ENCODE measurements around the gene BACE2. TPM values are rescaled to one million over a fixed set of nuclear protein-coding genes. Genes with fewer than 3 reads are reported as not detected.

The BACE2 gene
- total and polyA plus RNA-seq, 2 of the 4 experiments (the other 2 are of a cell fraction): 17.0 to 35.5 TPM

DNA sequence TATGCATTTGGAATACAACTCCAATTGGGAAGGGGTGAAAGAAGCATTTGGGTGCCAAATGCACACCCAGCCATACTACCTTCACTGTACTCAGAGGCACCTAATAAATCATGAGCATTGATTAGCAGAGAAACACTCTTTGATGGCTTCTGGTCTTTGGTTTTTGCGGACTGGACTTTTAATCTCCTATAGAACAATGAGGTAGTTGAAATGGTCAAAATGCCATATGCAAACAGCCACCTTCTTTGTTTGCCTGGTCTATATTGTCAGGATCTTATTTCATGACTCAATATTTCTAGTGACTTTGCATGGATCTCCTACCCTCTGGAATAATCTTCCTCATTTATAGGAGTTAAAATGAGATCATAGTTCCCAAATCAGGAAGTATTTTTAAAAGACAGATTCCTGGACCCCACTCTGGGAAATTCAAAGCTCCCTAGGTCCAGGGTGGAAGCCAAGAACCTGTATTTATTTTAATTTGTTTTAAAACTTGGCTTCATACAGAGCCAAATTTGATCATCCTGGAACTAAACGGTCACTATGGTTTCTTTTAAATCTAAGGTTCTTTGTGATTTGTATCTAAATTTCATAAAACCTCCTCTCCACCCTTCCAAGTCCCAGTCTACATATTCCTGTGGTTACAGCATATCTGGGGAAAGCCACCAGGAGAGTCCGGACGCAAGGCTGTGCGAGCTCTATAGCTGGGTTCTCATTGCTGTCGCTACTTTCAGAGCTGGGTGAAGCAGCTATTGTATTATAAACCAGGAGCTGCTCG is 157.4 kb downstream of the BACE2 start:
- Histone ChIP-seq H2AFZ (replicated peaks; ENCODE audit: low read length, poor library complexity) (no peak overlapping the region), H3K36me3 (ENCODE audit: control insufficient read depth, insufficient read depth, low read length) (no peaks in the 10 kb centered on the region), H2BK20ac (ENCODE audit: low read depth, low read length) (no peak overlapping the region), H4K8ac (ENCODE audit: low read depth in 2 of 2, low read length in 2 of 2) (no peak overlapping the region), H4K5ac (ENCODE audit: low read depth, low read length) (no peak overlapping the region), H2AK5ac (ENCODE audit: low read depth, low read length) (no peak overlapping the region), H3K14ac (replicated peaks; ENCODE audit: low read depth, low read length) (no peak overlapping the region), H4K91ac (ENCODE audit: insufficient read depth, low read depth, low read length) (no peak overlapping the region), H3K9me1 (ENCODE audit: insufficient read depth, low read length) (no peaks in the 10 kb centered on the region), H3K18ac (ENCODE audit: low read depth, low read length) (no peak overlapping the region), H3K27me3 (ENCODE audit: control insufficient read depth, insufficient read depth, low read length) (peaks cover 12% of the 10 kb centered on the region; the same call in 1 of the 2 replicates), H2AK9ac (replicated peaks; ENCODE audit: low read depth, low read length, poor library complexity) (no peak overlapping the region), H3K4me2 (ENCODE audit: low read depth, low read length) (no peak overlapping the region), H3K56ac (ENCODE audit: extremely low read depth, insufficient read depth, low read length) (no peak overlapping the region), H3K4ac (ENCODE audit: low read depth, low read length) (no peak overlapping the region), H3K9ac (ENCODE audit: low read depth, low read length) (no peak overlapping the region), H3K79me1 (ENCODE audit: low read depth in 1 of 2, low read length in 2 of 2) (no peaks in the 10 kb centered on the region), H3K4me3 (ENCODE audit: insufficient read depth, low read depth, low read length) (no peak overlapping the region), H2BK15ac (ENCODE audit: low read depth, low read length) (no peak overlapping the region), H4K20me1 (ENCODE audit: insufficient read depth, low read length) (no peaks in the 10 kb centered on the region), H2BK120ac (ENCODE audit: low read depth, low read length) (no peak overlapping the region), H3K9me3 (ENCODE audit: control insufficient read depth, insufficient read depth, low read length) (no peaks in the 10 kb centered on the region), H2BK5ac (ENCODE audit: low read depth, low read length, poor library complexity, severe bottlenecking) (no peak overlapping the region), H3K4me1 (ENCODE audit: control insufficient read depth, insufficient read depth, low read length) (no peaks in the 10 kb centered on the region), H3K27ac (ENCODE audit: insufficient read depth, low read length) (no peak overlapping the region), H3K23ac (ENCODE audit: low read depth, low read length) (no peak overlapping the region)
- dilution Hi-C loops (cut with HindIII; ENCODE audit: low sequenced_read_pairs, unreplicated experiment) (no loop called here), intact Hi-C loops (cut with micrococcal nuclease) (no loop called here), in situ Hi-C loops (cut with MboI; ENCODE audit: low sequenced_read_pairs) (no loop called here)
- ChIA-PET POLR2A (ENCODE audit: unreplicated experiment) (no interaction called here), CTCF (no interaction called here)
- BruUV-seq (replicated peaks): no TSS peak
- ATAC-seq (ENCODE audit: low read depth) (no peak), DNase-seq (no peak)
- WGBS, 2 experiments (ENCODE audit: extremely low coverage in 2 of 2, insufficient read length in 1 of 2): no CpG with 5 or more reads among the region's 7 CpGs
- TF ChIP-seq, protein P1, sequence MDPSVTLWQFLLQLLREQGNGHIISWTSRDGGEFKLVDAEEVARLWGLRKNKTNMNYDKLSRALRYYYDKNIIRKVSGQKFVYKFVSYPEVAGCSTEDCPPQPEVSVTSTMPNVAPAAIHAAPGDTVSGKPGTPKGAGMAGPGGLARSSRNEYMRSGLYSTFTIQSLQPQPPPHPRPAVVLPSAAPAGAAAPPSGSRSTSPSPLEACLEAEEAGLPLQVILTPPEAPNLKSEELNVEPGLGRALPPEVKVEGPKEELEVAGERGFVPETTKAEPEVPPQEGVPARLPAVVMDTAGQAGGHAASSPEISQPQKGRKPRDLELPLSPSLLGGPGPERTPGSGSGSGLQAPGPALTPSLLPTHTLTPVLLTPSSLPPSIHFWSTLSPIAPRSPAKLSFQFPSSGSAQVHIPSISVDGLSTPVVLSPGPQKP (IDR thresholded peaks at IDR 0.05; ENCODE audit: borderline replicate concordance, low read depth, low read length): no peak
- TF ChIP-seq SMC3 (IDR thresholded peaks at IDR 0.05; ENCODE audit: low read depth, low read length) (no peak), POLR2A (IDR thresholded peaks at IDR 0.05; ENCODE audit: low read depth, low read length) (no peak), FOS (IDR thresholded peaks at IDR 0.05; ENCODE audit: low read depth, low read length) (no peak), RCOR1 (IDR thresholded peaks at IDR 0.05; ENCODE audit: insufficient replicate concordance, low read length) (no peak), RFX5 (IDR thresholded peaks at IDR 0.05; ENCODE audit: low read depth, low read length) (no peak), MAZ (IDR thresholded peaks at IDR 0.05; ENCODE audit: borderline replicate concordance, low read depth, low read length) (no peak), NFE2L2 (IDR thresholded peaks at IDR 0.05; ENCODE audit: low read depth, low read length) (no peak), CEBPB (IDR thresholded peaks at IDR 0.05; ENCODE audit: low read depth, low read length) (no peak), MXI1 (IDR thresholded peaks at IDR 0.05; ENCODE audit: borderline replicate concordance, low read depth, low read length) (no peak), CHD1 (IDR thresholded peaks at IDR 0.05; ENCODE audit: low read depth, low read length) (no peak), MAFK (IDR thresholded peaks at IDR 0.05; ENCODE audit: low read depth, low read length) (no peak)
- TF ChIP-seq, protein P2, sequence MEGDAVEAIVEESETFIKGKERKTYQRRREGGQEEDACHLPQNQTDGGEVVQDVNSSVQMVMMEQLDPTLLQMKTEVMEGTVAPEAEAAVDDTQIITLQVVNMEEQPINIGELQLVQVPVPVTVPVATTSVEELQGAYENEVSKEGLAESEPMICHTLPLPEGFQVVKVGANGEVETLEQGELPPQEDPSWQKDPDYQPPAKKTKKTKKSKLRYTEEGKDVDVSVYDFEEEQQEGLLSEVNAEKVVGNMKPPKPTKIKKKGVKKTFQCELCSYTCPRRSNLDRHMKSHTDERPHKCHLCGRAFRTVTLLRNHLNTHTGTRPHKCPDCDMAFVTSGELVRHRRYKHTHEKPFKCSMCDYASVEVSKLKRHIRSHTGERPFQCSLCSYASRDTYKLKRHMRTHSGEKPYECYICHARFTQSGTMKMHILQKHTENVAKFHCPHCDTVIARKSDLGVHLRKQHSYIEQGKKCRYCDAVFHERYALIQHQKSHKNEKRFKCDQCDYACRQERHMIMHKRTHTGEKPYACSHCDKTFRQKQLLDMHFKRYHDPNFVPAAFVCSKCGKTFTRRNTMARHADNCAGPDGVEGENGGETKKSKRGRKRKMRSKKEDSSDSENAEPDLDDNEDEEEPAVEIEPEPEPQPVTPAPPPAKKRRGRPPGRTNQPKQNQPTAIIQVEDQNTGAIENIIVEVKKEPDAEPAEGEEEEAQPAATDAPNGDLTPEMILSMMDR (conservative IDR thresholded peaks at IDR 0.05; ENCODE audit: low read depth, low read length): no peak
- TF ChIP-seq, protein P3, sequence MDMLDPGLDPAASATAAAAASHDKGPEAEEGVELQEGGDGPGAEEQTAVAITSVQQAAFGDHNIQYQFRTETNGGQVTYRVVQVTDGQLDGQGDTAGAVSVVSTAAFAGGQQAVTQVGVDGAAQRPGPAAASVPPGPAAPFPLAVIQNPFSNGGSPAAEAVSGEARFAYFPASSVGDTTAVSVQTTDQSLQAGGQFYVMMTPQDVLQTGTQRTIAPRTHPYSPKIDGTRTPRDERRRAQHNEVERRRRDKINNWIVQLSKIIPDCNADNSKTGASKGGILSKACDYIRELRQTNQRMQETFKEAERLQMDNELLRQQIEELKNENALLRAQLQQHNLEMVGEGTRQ (IDR thresholded peaks at IDR 0.05; ENCODE audit: low read depth, low read length): no peak

All from IMR-90 (cell line).